Activated B cell treated with CpG ODN at 0.5 μM for 24 hours (primary cell): ENCODE results near the gene ARMCX1. TPM values are rescaled to one million over a fixed set of nuclear protein-coding genes. Genes with fewer than 3 reads are reported as not detected.
"Not testable (repeated sequence)": the region's sequence is repeated elsewhere in the genome, so short reads cannot be mapped to it uniquely, and the experiment has no call there.

Experiments used
- ATAC-seq: fragments of 200-7000 bp; cut with Tn5 transposase; one replicate; pipeline ENCODE4 v1.10.0; 2021; ENCODE audit warnings: low read depth, mild to moderate bottlenecking, moderate library complexity
- CTCF ChIA-PET: fragments of 350-600 bp; sonication (Branson Sonifier 250); formaldehyde crosslinking; loops from one replicate; lab custom pipeline; 2021; ENCODE audit warnings: antibody characterized with exemption; lab: Charles Lee
- POLR2A ChIA-PET: fragments of 350-600 bp; sonication (Branson Sonifier 250); formaldehyde crosslinking; loops from one replicate; lab custom pipeline; 2021; ENCODE audit warnings: antibody characterized with exemption; lab: Charles Lee
- DNase-seq: peaks from one replicate; pipeline ENCODE4 v3.0.0; 2022
- H3K27ac Mint-ChIP-seq: one replicate; pipeline ENCODE4 v1.8.0; 2020; ENCODE audit warnings: mixed read lengths
- H3K27me3 Mint-ChIP-seq: one replicate; pipeline ENCODE4 v1.8.0; 2021; ENCODE audit warnings: mixed read lengths
- H3K36me3 Mint-ChIP-seq: one replicate; pipeline ENCODE4 v1.8.0; 2021; ENCODE audit warnings: low read depth, mixed read lengths
- H3K4me1 Mint-ChIP-seq: one replicate; pipeline ENCODE4 v1.8.0; 2021; ENCODE audit warnings: mixed read lengths
- H3K4me3 Mint-ChIP-seq: one replicate; pipeline ENCODE4 v1.8.0; 2020; ENCODE audit warnings: mild to moderate bottlenecking, mixed read lengths
- H3K9me3 Mint-ChIP-seq: one replicate; pipeline ENCODE4 v1.8.0; 2020; ENCODE audit warnings: mixed read lengths
- intact Hi-C: fragments of 100-400 bp; cut with micrococcal nuclease; formaldehyde crosslinking; loops from one replicate; pipeline ENCODE4 v1.15.1; 2024
- total RNA-seq: library from RNA; stranded (reverse); gene quantifications from 2 replicates; pipeline ENCODE4 v1.2.3, GENCODE V29; 2022
- TF ChIP-seq, protein P1 (sequence below): fragments of 200-600 bp; IDR thresholded peaks from one replicate; pipeline ENCODE4 v1.8.0; 2022; ENCODE audit warnings: antibody characterized with exemption, mild to moderate bottlenecking

ARMCX1 gene
- total RNA-seq, 1 donor from 2014 or later, result 0.38 TPM

GRCh38 chrX:101550751-101551379, 518 bp downstream of the ARMCX1 start:
- H3K4me1 Mint-ChIP-seq, result peaks cover 11% of the 10 kb centered on the region
- H3K27me3 Mint-ChIP-seq, result peaks cover 16% of the 10 kb centered on the region
- CTCF ChIA-PET, result no interaction called here
- no peak overlapping the region for H3K27ac Mint-ChIP-seq
- TF ChIP-seq, protein P1, sequence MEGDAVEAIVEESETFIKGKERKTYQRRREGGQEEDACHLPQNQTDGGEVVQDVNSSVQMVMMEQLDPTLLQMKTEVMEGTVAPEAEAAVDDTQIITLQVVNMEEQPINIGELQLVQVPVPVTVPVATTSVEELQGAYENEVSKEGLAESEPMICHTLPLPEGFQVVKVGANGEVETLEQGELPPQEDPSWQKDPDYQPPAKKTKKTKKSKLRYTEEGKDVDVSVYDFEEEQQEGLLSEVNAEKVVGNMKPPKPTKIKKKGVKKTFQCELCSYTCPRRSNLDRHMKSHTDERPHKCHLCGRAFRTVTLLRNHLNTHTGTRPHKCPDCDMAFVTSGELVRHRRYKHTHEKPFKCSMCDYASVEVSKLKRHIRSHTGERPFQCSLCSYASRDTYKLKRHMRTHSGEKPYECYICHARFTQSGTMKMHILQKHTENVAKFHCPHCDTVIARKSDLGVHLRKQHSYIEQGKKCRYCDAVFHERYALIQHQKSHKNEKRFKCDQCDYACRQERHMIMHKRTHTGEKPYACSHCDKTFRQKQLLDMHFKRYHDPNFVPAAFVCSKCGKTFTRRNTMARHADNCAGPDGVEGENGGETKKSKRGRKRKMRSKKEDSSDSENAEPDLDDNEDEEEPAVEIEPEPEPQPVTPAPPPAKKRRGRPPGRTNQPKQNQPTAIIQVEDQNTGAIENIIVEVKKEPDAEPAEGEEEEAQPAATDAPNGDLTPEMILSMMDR, result no peak
- POLR2A ChIA-PET, result no interaction called here
- no peaks in the 10 kb centered on the region for H3K36me3 Mint-ChIP-seq
- H3K9me3 Mint-ChIP-seq, result no peaks in the 10 kb centered on the region
- DNase-seq, result no peak
- ATAC-seq, result no peak
- peak overlapping the region; percentile 67 for H3K4me3 Mint-ChIP-seq
- intact Hi-C loops, result no loop called here

GRCh38 chrX:101551380-101551767, 1.0 kb downstream of the ARMCX1 start:
- no peak for ATAC-seq
- TF ChIP-seq, protein P1, result no peak
- intact Hi-C loops, result no loop called here
- Mint-ChIP-seq H3K27ac (no peak overlapping the region), H3K4me1 (peaks cover 11% of the 10 kb centered on the region), H3K36me3 (no peaks in the 10 kb centered on the region), H3K9me3 (no peaks in the 10 kb centered on the region), H3K27me3 (peaks cover 16% of the 10 kb centered on the region), H3K4me3 (peak overlapping the region; percentile 67)
- DNase-seq, result no peak
- CTCF ChIA-PET, result no interaction called here
- POLR2A ChIA-PET, result no interaction called here

DNA sequence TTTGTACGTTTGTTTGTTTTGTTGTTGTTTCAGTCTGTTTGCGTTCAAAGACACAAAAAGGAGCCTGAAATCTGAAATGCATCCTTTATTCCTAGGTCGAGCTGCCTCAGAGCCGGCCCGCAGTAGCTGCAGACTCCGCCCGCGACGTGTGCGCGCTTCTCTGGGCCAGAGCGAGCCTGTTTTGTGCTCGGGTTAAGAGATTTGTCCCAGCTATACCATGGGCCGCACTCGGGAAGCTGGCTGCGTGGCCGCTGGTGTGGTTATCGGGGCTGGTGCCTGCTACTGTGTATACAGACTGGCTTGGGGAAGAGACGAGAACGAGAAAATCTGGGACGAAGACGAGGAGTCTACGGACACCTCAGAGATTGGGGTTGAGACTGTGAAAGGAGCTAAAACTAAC, 2.4 kb downstream of the ARMCX1 start:
- ATAC-seq (no peak), DNase-seq (no peak)
- Mint-ChIP-seq H3K4me3 (no peak overlapping the region), H3K27me3 (peaks cover 16% of the 10 kb centered on the region), H3K9me3 (no peaks in the 10 kb centered on the region), H3K27ac (no peak overlapping the region), H3K4me1 (peaks cover 11% of the 10 kb centered on the region), H3K36me3 (no peaks in the 10 kb centered on the region)
- TF ChIP-seq, protein P1, result no peak
- intact Hi-C loops, result no loop called here
- ChIA-PET POLR2A (no interaction called here), CTCF (no interaction called here)

- TF ChIP-seq, protein P1, result no peak
- CTCF ChIA-PET, result no interaction called here
- Mint-ChIP-seq H3K27ac (no peak overlapping the region), H3K4me1 (no peaks in the 10 kb centered on the region), H3K4me3 (no peak overlapping the region), H3K36me3 (no peaks in the 10 kb centered on the region), H3K9me3 (no peaks in the 10 kb centered on the region), H3K27me3 (peaks cover 2% of the 10 kb centered on the region)
- intact Hi-C loops, result no loop called here
- ATAC-seq (no peak), DNase-seq (no peak)
- POLR2A ChIA-PET, result no interaction called here
Observed at GRCh38 chrX:101564651-101565050, 14.3 kb downstream of the ARMCX1 start.

DNA sequence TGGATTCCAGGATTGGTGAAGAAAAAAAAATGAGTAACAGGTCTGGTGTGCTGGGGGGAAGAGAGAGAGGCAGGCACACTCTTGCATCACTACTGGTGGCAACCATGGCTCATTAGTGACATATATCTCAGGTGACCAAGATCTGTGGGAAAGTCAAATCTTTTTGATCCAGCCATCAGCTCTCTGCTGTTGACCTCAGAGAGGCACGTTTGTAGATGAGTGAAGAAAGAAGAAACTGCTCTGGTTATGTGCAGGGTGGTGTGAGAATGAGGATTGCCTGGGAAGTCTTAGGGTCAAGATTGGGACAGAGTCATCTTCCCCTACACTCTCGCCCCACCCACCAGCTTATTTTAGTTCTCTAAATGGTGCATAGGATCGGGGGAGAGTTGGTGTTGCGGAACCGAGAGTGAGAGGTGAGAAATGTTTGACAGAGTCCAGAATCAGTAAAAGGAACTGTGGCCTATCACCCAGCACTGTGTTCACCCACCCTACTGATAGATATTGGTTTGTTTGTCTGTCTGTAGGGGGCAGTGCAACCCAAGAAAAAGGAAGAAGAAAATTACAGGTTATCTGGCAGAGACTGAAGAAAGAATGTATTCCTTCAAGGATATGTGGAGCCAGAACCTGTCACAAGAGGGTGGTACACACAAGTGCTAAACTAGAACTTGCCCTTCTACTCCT, 45.5 kb downstream of the ARMCX1 start:
- intact Hi-C loops, result loop anchor here (5.0 kb wide), 6 partner anchors 161 to 1266 kb away; no protein-coding TSS in a partner anchor
- CTCF ChIA-PET, result interaction anchor here (1.4 to 2.2 kb wide), 2 partner anchors 163 to 180 kb away, joined by 3 to 11 read pairs; no protein-coding TSS in a partner anchor
- Mint-ChIP-seq H3K4me1 (peaks cover 6% of the 10 kb centered on the region), H3K36me3 (no peaks in the 10 kb centered on the region), H3K27ac (peak overlapping the region; percentile 46), H3K9me3 (no peaks in the 10 kb centered on the region), H3K27me3 (peaks cover 6% of the 10 kb centered on the region), H3K4me3 (no peak overlapping the region)
- peak; percentile 94 for ATAC-seq
- POLR2A ChIA-PET, result no interaction called here
- DNase-seq, result no peak
- TF ChIP-seq, protein P1, result no peak

DNA sequence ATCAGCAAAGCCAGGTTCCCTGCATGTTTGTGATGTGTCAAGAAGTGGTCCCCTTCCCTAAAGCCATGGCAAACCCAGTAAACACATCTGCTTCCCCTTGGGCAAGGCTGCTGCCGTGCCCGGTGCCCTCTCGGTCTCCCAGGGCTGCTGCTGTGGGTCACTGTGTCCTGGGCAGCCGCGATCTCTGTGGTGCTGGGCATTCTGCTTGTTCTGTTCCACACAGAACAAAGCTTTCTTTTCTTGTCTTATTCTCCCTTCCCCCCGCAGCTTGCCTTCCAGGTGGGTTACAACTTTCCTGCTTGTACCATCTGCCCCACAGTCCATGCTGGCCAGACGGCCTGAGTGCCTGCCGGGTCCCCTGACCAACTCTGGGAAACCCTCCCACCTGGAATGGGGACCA, 49.2 kb downstream of the ARMCX1 start:
- H3K9me3 Mint-ChIP-seq, H3K4me1 Mint-ChIP-seq, H3K27me3 Mint-ChIP-seq, DNase-seq, CTCF ChIA-PET, POLR2A ChIA-PET, H3K4me3 Mint-ChIP-seq, H3K27ac Mint-ChIP-seq, ATAC-seq, H3K36me3 Mint-ChIP-seq: not testable (repeated sequence)
- intact Hi-C loops, result loop anchor here (5.0 kb wide), 6 partner anchors 158 to 1263 kb away; no protein-coding TSS in a partner anchor
